RWPE1 (cell line): ENCODE results near the gene KRT75.
A peak's percentile ranks its signal among the peaks of the same experiment; 100 is the strongest.

Experiments
- CTCF ChIA-PET: fragments of 350-600 bp; sonication (Branson Sonifier 250); formaldehyde crosslinking; extraction: SDS; loops from one replicate; lab custom pipeline; 2021; lab: Yijun Ruan, JAX
- POLR2A ChIA-PET: fragments of 400-600 bp; formaldehyde crosslinking; extraction: SDS; loops from one replicate; lab custom pipeline; 2020; ENCODE audit warnings: antibody characterized with exemption; ENCODE audit not compliant: low non-redundant PET; lab: Yijun Ruan, JAX
- DNase-seq: peaks from one replicate; pipeline ENCODE4 v3.0.0; 2012; ENCODE audit warnings: low spot score
- H3K27ac ChIP-seq: fragments of 450-650 bp; 2 replicates; pipeline ENCODE4 v1.5.1; 2017
- CTCF ChIP-seq: fragments of 450-650 bp; conservative IDR thresholded peaks from 2 replicates; pipeline ENCODE4 v1.5.1; 2017; ENCODE audit warnings: low read depth, mild to moderate bottlenecking

KRT75 gene

GRCh38 chr12:52437508-52437907, 3.3 kb upstream of the KRT75 start:
- H3K27ac ChIP-seq = peak overlapping the region; percentile 28
- TF ChIP-seq CTCF = no peak
- DNase-seq = no peak
- POLR2A ChIA-PET = no interaction called here
- CTCF ChIA-PET = no interaction called here

- peak overlapping the region; percentile 82 for H3K27ac ChIP-seq
- TF ChIP-seq CTCF = no peak
- CTCF ChIA-PET = no interaction called here
- POLR2A ChIA-PET = no interaction called here
- no peak for DNase-seq
Observed at GRCh38 chr12:52436828-52437474, 2.8 kb upstream of the KRT75 start.

- DNase-seq = peak; percentile 43
- ChIA-PET POLR2A (interaction anchor here (0.6 kb wide), 1 partner anchor 508 kb away, joined by 3 read pairs; no protein-coding TSS in a partner anchor), CTCF (interaction anchor here (0.6 kb wide), 3 partner anchors 13 to 465 kb away, joined by 3 read pairs; no protein-coding TSS in a partner anchor)
- no peak for TF ChIP-seq CTCF
- peak overlapping the region; percentile 82 for H3K27ac ChIP-seq
Observed at GRCh38 chr12:52436000-52436827, 2.0 kb upstream of the KRT75 start.

GRCh38 chr12:52435659-52435999, 1.5 kb upstream of the KRT75 start:
- POLR2A ChIA-PET = no interaction called here
- H3K27ac ChIP-seq = peak overlapping the region; percentile 82
- CTCF ChIA-PET = interaction anchor here (0.6 kb wide), 1 partner anchor 314 kb away, joined by 3 read pairs; no protein-coding TSS in a partner anchor
- DNase-seq = no peak
- no peak for TF ChIP-seq CTCF

- ChIA-PET CTCF (interaction anchor here (0.9 kb wide), 1 partner anchor 39 kb away, joined by 3 read pairs; no protein-coding TSS in a partner anchor), POLR2A (interaction anchor here (1.4 kb wide), 1 partner anchor 85 kb away, joined by 3 read pairs; the partner anchor contains the start of gene KRT5)
- no peak for DNase-seq
- peak overlapping the region; percentile 82 for H3K27ac ChIP-seq
- TF ChIP-seq CTCF = no peak
Observed at GRCh38 chr12:52434760-52435530, 774 bp upstream of the KRT75 start.

GRCh38 chr12:52433501-52434080, 580 bp downstream of the KRT75 start:
- TF ChIP-seq CTCF = no peak
- peak overlapping the region; percentile 71 for H3K27ac ChIP-seq
- no peak for DNase-seq
- ChIA-PET CTCF (no interaction called here), POLR2A (interaction anchor here (1.4 kb wide), 1 partner anchor 87 kb away, joined by 3 read pairs; the partner anchor contains the start of gene KRT5)
